Ascending aorta (tissue), 2 donors: ENCODE data around the gene USP6NL. TPM values are rescaled to one million over a fixed set of nuclear protein-coding genes. Genes with fewer than 3 reads are reported as not detected.

Experiments used
- DNase-seq, 2 donors: peaks; one replicate each; pipeline ENCODE4 v3.0.0-alpha.2; 2019; ENCODE audit warnings: low spot score in 2 of 2
- H3K27ac ChIP-seq, 2 donors: fragments of 200-600 bp; sonication (generic); one replicate each; pipeline ENCODE4 v1.5.1; 2016 to 2017; ENCODE audit warnings: mild to moderate bottlenecking in 1 of 2
- H3K27me3 ChIP-seq: fragments of 200-600 bp; sonication (generic); one replicate; pipeline ENCODE4 v1.5.1; 2017
- H3K36me3 ChIP-seq, 2 donors: fragments of 200-600 bp; sonication (generic); one replicate each; pipeline ENCODE4 v1.5.1; 2016
- H3K4me1 ChIP-seq, 2 donors: fragments of 200-600 bp; sonication (generic); one replicate each; pipeline ENCODE4 v1.5.1; 2016 to 2017; ENCODE audit warnings: mild to moderate bottlenecking in 1 of 2
- H3K4me3 ChIP-seq, 2 donors: fragments of 200-600 bp; sonication (generic); one replicate each; pipeline ENCODE4 v1.5.1; 2016 to 2017; ENCODE audit warnings: mild to moderate bottlenecking in 1 of 2
- H3K9me3 ChIP-seq, 2 donors: fragments of 200-600 bp; sonication (generic); one replicate each; pipeline ENCODE4 v1.5.1; 2016
- CTCF ChIP-seq, 3 experiments: fragments of 200-600 bp in 2 of 3; fragments of 450-650 bp in 1 of 3; sonication (generic) in 2 of 3; IDR thresholded peaks; one replicate each; pipeline ENCODE4 v1.5.1; 2016 to 2019; ENCODE audit warnings: antibody characterized with exemption in 3 of 3, mild to moderate bottlenecking in 1 of 3, moderate library complexity in 1 of 3
- intact Hi-C: fragments of 100-400 bp; cut with DNase I; formaldehyde crosslinking; loops from one replicate; pipeline ENCODE4 v1.15.1; 2023
- total RNA-seq: library from RNA; depleted of rRNA; stranded (reverse); fragments of >200 nt; gene quantifications from one replicate; pipeline ENCODE4 v1.1.0, GENCODE V29; 2016

USP6NL gene
- total RNA-seq, 1 donor from 2014 or later, result 20.5 TPM

- intact Hi-C loops, result no loop called here
- Histone ChIP-seq H3K4me1 (no peaks in the 10 kb centered on the region), H3K4me3 (no peak overlapping the region), H3K27me3 (no peaks in the 10 kb centered on the region), H3K36me3 (peaks cover 0 to 3% of the 10 kb centered on the region in 2 donors), H3K27ac (no peak overlapping the region), H3K9me3 (no peaks in the 10 kb centered on the region)
- no peak for DNase-seq
- TF ChIP-seq CTCF (IDR thresholded peaks at IDR 0.05), result no peak
These were observed 101.2 kb downstream of the USP6NL start for GRCh38 chr10:11510281-11510680.

- peaks cover 0 to 3% of the 10 kb centered on the region in 2 donors for H3K36me3 ChIP-seq
- TF ChIP-seq CTCF (IDR thresholded peaks at IDR 0.05), result no peak
- DNase-seq, result no peak
- intact Hi-C loops, result no loop called here
- no peak overlapping the region for H3K27ac ChIP-seq
- H3K27me3 ChIP-seq, result no peaks in the 10 kb centered on the region
- no peaks in the 10 kb centered on the region for H3K4me1 ChIP-seq
- H3K9me3 ChIP-seq, result no peaks in the 10 kb centered on the region
- no peak overlapping the region for H3K4me3 ChIP-seq
These were observed 102.4 kb downstream of the USP6NL start for GRCh38 chr10:11509036-11509435.

GRCh38 chr10:11506247-11506789, 105.1 kb downstream of the USP6NL start:
- no peak overlapping the region for H3K4me3 ChIP-seq
- no peaks in the 10 kb centered on the region for H3K27me3 ChIP-seq
- peaks cover 0 to 3% of the 10 kb centered on the region in 2 donors for H3K36me3 ChIP-seq
- TF ChIP-seq CTCF (IDR thresholded peaks at IDR 0.05), result no peak
- H3K27ac ChIP-seq, result no peak overlapping the region
- no peak for DNase-seq
- H3K4me1 ChIP-seq, result no peaks in the 10 kb centered on the region
- H3K9me3 ChIP-seq, result no peaks in the 10 kb centered on the region
- intact Hi-C loops, result no loop called here

- Histone ChIP-seq H3K36me3 (peaks cover 0 to 3% of the 10 kb centered on the region in 2 donors), H3K4me3 (no peak overlapping the region), H3K4me1 (no peaks in the 10 kb centered on the region), H3K9me3 (no peaks in the 10 kb centered on the region), H3K27me3 (no peaks in the 10 kb centered on the region), H3K27ac (no peak overlapping the region)
- TF ChIP-seq CTCF (IDR thresholded peaks at IDR 0.05), result no peak
- DNase-seq, result no peak
- intact Hi-C loops, result no loop called here
These were observed 105.8 kb downstream of the USP6NL start for GRCh38 chr10:11505639-11506038.

- Histone ChIP-seq H3K4me1 (no peaks in the 10 kb centered on the region), H3K27me3 (no peaks in the 10 kb centered on the region), H3K36me3 (peaks cover 0 to 3% of the 10 kb centered on the region in 2 donors), H3K4me3 (no peak overlapping the region), H3K27ac (no peak overlapping the region), H3K9me3 (no peaks in the 10 kb centered on the region)
- DNase-seq, result no peak
- intact Hi-C loops, result no loop called here
- no peak for TF ChIP-seq CTCF (IDR thresholded peaks at IDR 0.05)
These were observed 106.7 kb downstream of the USP6NL start for GRCh38 chr10:11504566-11505285.
